D721Med (cell line): ENCODE data around the gene EPHB1.
"Not testable (repeated sequence)": the region's sequence is repeated elsewhere in the genome, so short reads cannot be mapped to it uniquely, and the experiment has no call there.

ENCODE experiments used
- DNase-seq: peaks from one replicate; pipeline ENCODE4 v3.0.0; 2011; ENCODE audit warnings: low spot score; ENCODE audit not compliant: insufficient read length
- FAIRE-seq: peaks from 2 replicates; lab custom pipeline; 2011; peaks lifted over from hg19 to GRCh38; lab: Jason Lieb, UNC
- TF ChIP-seq, protein P1 (sequence below): IDR thresholded peaks from 2 replicates; pipeline ENCODE4 v1.5.1; 2012; ENCODE audit warnings: mild to moderate bottlenecking, control low read depth; ENCODE audit not compliant: insufficient read depth; ENCODE audit errors: missing control alignments

EPHB1 gene

DNA sequence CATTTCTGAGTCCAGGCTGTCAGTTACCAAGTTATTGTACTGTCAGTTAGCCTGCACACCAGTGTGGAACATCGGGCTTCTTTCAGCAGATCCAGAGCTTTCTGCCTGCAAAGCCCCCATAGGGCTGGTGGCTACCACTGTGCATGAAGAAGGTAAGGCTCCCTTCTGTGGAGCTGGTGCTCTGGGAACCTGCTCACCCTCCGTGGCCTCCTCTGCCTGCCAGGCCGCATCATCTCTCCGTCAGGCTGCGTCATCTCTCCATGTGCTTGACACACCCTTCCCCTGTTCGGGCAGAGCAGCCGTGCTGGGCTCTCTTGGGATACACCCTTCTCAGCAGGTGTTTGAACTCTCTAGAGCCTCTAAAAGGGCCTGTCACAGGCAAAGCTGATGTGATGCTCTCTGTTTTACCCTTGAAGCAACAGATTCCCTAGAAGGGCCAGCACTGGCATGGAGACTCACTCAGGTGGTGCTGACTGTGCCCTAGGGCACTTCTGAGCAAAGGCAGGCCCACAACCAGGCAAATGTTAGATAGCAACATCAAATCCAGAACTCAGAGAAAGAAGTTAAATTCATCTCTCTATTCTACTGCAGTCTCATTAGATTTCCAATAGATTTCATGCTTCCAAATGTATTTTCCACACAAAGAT lies 261.1 kb downstream of the EPHB1 start:
- FAIRE-seq (no peak), DNase-seq (no peak)

DNA sequence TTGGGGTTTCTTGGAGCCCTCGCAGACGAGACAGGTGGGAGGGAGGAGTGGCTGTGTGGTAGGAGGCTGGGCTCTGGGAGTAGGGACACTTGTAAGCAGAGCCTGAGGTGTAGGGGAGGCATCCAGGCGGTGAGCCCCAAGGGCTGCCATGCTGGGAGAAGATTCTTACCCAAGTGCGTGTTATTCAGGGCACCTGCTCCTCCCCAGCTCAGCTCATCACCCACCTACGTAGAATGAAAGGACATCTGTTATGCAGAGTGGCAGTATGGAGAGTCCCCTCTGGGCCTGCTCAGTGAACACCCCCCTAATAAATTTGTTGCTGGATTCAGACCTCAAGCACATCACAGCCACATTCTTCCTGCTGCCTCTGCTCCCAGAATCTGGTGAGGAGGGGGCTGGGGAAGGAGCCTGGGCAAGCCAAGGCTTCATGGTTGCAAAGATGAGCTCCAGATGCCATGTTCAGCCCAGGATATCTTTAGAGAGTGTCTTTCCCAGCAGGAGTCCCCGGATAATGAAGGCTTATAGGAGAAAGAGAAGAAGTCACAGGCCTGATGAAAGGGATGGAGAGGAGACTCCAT lies 261.8 kb downstream of the EPHB1 start:
- DNase-seq (no peak), FAIRE-seq (no peak)
- TF ChIP-seq, protein P1, sequence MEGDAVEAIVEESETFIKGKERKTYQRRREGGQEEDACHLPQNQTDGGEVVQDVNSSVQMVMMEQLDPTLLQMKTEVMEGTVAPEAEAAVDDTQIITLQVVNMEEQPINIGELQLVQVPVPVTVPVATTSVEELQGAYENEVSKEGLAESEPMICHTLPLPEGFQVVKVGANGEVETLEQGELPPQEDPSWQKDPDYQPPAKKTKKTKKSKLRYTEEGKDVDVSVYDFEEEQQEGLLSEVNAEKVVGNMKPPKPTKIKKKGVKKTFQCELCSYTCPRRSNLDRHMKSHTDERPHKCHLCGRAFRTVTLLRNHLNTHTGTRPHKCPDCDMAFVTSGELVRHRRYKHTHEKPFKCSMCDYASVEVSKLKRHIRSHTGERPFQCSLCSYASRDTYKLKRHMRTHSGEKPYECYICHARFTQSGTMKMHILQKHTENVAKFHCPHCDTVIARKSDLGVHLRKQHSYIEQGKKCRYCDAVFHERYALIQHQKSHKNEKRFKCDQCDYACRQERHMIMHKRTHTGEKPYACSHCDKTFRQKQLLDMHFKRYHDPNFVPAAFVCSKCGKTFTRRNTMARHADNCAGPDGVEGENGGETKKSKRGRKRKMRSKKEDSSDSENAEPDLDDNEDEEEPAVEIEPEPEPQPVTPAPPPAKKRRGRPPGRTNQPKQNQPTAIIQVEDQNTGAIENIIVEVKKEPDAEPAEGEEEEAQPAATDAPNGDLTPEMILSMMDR = no peak

More for the DNA sequence above, 261.1 kb downstream of the EPHB1 start:
- TF ChIP-seq, protein P1 = no peak

DNA sequence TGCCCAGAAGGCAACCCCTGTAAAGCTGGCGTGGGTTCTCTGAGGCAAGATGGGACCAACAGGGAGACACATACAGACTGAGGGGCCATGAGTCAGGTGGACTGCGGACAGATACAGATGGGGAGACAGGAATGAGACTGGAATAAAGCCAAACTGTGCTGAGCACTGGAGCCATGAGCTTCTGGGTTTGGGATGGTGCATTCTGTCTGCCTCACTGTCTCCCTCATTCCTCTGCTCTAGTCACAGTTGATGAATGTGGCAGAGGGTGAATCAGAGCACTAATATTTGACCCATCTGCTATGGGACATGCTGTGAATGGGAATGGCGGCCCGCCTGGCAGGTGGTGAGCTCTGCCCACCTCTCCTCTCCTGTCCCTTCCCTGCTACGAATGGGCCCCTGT lies 262.9 kb downstream of the EPHB1 start:
- TF ChIP-seq, protein P1 = no peak
- no peak for FAIRE-seq
- DNase-seq = no peak

DNA sequence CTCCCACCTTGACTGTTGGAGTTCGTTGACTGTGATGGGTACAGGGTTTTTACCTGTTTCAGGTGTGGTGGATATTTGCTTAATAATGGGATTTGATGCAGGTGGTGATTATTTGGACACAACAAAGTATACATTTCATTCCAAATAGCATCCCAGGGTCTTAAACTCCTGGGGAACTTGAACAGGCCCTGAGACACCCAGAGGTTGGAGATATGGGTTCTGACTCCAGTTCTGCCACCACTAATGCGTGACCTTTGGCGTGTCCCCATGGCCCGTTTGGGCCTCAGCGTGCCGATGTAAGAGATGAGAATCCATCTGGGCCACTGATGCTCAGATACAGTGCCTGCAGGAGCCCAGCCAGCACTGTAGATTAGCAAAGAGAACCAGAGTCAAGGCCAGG lies 264.5 kb downstream of the EPHB1 start:
- no peak for DNase-seq
- TF ChIP-seq, protein P1 = no peak
- no peak for FAIRE-seq

DNA sequence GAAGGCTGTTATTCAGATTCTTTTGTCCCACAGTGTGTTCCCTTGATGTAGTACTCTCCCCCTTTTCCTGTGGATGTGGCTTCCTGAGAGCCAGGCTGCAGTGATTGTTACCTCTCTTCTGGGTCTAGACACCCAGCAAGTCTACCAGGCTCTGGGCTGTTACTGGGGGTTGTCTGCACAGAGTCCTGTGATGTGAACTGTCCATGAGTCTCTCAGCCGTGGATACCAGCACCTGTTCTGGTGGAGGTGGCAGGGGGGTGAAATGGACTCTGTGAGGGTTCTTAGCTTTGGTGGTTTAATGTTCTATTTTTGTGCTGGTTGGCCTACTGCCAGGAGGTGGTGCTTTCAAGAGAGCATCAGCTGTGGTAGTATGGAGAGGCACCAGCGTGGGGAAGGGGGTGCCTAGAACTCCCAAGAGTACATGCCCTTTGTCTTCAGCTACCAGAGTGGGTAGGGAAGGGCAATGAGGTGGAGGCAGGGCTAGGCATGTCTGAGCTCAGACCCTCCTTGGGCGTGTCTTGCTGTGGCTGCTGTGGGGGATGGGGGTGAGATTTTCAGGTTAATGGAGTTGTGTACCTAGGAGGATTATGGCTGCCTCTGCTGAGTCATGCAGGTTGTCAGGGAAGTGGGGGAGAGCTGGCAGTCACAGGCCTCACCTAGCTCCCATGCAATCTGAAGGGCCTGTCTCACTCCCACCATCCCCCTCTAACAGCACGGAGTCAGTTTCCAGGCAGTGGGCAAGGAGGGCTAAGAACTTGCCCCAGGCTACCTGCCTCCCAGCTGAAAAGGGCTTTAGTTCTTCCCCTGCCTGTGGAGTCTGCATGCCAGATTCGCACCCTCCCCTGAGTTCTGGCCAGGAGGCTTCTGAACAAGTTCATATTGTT lies 272.0 kb downstream of the EPHB1 start:
- DNase-seq, FAIRE-seq: not testable (repeated sequence)

DNA sequence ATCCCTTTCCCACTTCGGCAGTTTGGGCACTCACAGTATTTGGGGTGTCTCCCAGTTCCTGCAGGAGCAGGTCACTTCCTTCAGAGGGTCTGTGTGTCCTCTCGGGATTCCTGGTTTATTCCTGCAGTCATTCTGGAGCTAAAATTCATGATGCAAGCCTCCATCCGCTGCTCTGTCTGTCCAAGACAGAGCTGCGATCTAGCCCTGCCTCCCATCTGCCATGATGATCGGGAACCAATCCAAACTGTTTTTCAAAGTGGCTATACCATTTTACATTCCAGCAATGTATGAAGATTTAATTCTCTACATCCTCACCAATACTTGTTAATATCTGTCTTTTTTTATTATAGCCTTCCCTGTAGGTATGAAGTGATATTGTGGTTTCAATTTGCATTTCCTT lies 273.0 kb downstream of the EPHB1 start:
- FAIRE-seq (no peak), DNase-seq (no peak)
- TF ChIP-seq, protein P1 = no peak

DNA sequence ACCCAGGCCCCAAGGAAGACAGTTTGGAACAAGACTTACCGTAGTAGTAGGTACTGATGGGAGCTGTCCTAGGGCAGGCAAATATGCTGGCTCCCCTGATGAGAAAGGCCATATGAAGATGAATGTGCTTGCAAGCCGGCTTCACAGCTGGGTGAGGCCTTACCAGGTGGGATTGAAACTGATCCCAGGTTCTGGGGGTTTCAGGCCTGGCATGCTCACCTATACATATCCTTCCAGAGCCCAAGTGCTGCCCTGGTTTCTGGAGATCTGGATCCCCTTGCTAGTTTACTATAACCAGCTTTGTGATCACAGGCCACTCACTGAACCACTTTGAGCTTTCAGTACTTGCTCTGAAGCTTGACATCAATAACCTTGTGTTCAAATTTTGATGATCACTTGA lies 274.3 kb downstream of the EPHB1 start:
- no peak for DNase-seq
- TF ChIP-seq, protein P1 = no peak
- FAIRE-seq = no peak
